Activated CD4-positive, alpha-beta memory T cell treated with anti-CD3 and anti-CD28 coated beads for 36 hours (primary cell): ENCODE data around the gene PDE4D. TPM values are rescaled to one million over a fixed set of nuclear protein-coding genes. Genes with fewer than 3 reads are reported as not detected.
A peak's percentile ranks its signal among the peaks of the same experiment; 100 is the strongest.

Experiments
- CTCF ChIA-PET: fragments of 350-600 bp; sonication (Branson Sonifier 250); formaldehyde crosslinking; loops from one replicate; lab custom pipeline; 2021; ENCODE audit warnings: antibody characterized with exemption, inconsistent platforms; lab: Charles Lee
- POLR2A ChIA-PET: fragments of 350-600 bp; sonication (Branson Sonifier 250); formaldehyde crosslinking; loops from one replicate; lab custom pipeline; 2021; ENCODE audit warnings: antibody characterized with exemption; lab: Charles Lee
- DNase-seq: peaks from one replicate; pipeline ENCODE4 v3.0.0-alpha.2; 2020
- H3K27ac Mint-ChIP-seq: one replicate; pipeline ENCODE4 v1.8.0; 2021; ENCODE audit warnings: mixed read lengths
- H3K27me3 Mint-ChIP-seq: one replicate; pipeline ENCODE4 v1.8.0; 2021; ENCODE audit warnings: mixed read lengths
- H3K36me3 Mint-ChIP-seq: one replicate; pipeline ENCODE4 v1.8.0; 2021; ENCODE audit warnings: mixed read lengths
- H3K4me1 Mint-ChIP-seq: one replicate; pipeline ENCODE4 v1.8.0; 2021; ENCODE audit warnings: low read depth, mixed read lengths
- H3K4me3 Mint-ChIP-seq: one replicate; pipeline ENCODE4 v1.8.0; 2021; ENCODE audit warnings: mild to moderate bottlenecking, mixed read lengths
- H3K9me3 Mint-ChIP-seq: one replicate; pipeline ENCODE4 v1.8.0; 2021; ENCODE audit warnings: mixed read lengths
- intact Hi-C: fragments of 100-400 bp; cut with micrococcal nuclease; formaldehyde crosslinking; loops from one replicate; pipeline ENCODE4 v1.15.1; 2023
- total RNA-seq, 2 experiments: library from RNA; stranded (reverse); gene quantifications; one replicate each; pipeline ENCODE4 v1.2.3, GENCODE V29; 2021

Gene PDE4D
- total RNA-seq, 2 experiments from 2014 or later = 49.3 to 50.8 TPM

GRCh38 chr5:58985759-58986158 is 907.8 kb downstream of the PDE4D start:
- CTCF ChIA-PET = interaction anchor here (1.1 kb wide), 2 partner anchors 100 to 187 kb away, joined by 4 read pairs; no protein-coding TSS in a partner anchor
- H3K36me3 Mint-ChIP-seq = peaks cover 59% of the 10 kb centered on the region
- POLR2A ChIA-PET = no interaction called here
- H3K27me3 Mint-ChIP-seq = no peaks in the 10 kb centered on the region
- no peaks in the 10 kb centered on the region for H3K9me3 Mint-ChIP-seq
- no peak overlapping the region for H3K4me3 Mint-ChIP-seq
- H3K4me1 Mint-ChIP-seq = no peaks in the 10 kb centered on the region
- intact Hi-C loops = no loop called here
- H3K27ac Mint-ChIP-seq = peak overlapping the region; percentile 20
- DNase-seq = no peak

GRCh38 chr5:58985311-58985710 is 908.2 kb downstream of the PDE4D start:
- ChIA-PET POLR2A (no interaction called here), CTCF (interaction anchor here (1.1 to 1.2 kb wide), 3 partner anchors 19 to 188 kb away, joined by 3 to 4 read pairs (median 4); no protein-coding TSS in a partner anchor)
- H3K36me3 Mint-ChIP-seq = peaks cover 63% of the 10 kb centered on the region
- no peak overlapping the region for H3K4me3 Mint-ChIP-seq
- no peaks in the 10 kb centered on the region for H3K9me3 Mint-ChIP-seq
- no peak for DNase-seq
- no peaks in the 10 kb centered on the region for H3K4me1 Mint-ChIP-seq
- H3K27me3 Mint-ChIP-seq = no peaks in the 10 kb centered on the region
- no peak overlapping the region for H3K27ac Mint-ChIP-seq
- intact Hi-C loops = no loop called here

DNA sequence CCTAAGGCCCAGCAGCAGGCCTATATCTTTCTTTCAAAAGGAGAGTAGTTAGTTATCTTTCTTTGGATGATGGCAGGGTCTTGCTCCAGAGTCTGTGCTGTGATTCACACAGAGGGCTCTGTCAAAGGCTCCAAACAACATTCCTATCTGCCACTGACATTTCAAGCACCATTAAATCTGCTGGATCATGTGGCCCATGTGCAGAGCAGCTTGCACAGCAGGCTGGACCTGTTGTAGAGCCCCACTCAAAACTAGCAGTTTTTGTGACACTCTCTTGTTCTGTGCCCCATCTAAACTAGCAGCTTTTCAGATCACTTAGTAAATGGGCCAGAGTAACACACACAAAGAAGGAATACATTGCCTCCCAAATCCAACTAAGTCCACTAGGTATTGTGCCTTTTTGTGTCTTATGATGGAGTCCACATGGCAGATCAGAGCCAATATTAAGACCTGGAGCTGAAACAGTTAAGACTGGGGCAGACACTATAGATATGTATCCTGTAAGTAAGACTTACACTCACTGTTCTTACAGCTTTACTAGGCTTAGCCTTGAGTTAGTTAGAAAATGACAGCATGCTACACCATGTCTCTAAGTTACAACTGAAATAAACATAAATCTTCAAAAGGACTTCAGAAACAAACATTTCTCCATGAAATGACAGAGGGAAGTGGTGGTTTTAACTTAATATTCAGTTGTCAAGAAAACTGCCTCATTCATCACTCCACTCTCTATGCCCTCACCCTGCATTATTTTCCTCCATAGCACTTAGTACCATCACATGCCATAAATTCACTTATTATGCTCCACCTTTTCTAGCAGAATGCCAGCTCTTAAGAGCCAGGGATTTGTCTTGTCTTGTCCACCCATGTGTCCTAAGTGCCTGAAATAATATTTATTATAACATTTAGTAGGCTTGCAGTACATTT is 909.7 kb downstream of the PDE4D start:
- peaks cover 56% of the 10 kb centered on the region for H3K36me3 Mint-ChIP-seq
- ChIA-PET POLR2A (no interaction called here), CTCF (interaction anchor here (0.6 to 1.2 kb wide), 4 partner anchors 13 to 225 kb away, joined by 3 to 4 read pairs (median 3); no protein-coding TSS in a partner anchor)
- DNase-seq = no peak
- no peaks in the 10 kb centered on the region for H3K27me3 Mint-ChIP-seq
- H3K4me1 Mint-ChIP-seq = no peaks in the 10 kb centered on the region
- H3K9me3 Mint-ChIP-seq = no peaks in the 10 kb centered on the region
- no peak overlapping the region for H3K4me3 Mint-ChIP-seq
- intact Hi-C loops = no loop called here
- no peak overlapping the region for H3K27ac Mint-ChIP-seq

DNA sequence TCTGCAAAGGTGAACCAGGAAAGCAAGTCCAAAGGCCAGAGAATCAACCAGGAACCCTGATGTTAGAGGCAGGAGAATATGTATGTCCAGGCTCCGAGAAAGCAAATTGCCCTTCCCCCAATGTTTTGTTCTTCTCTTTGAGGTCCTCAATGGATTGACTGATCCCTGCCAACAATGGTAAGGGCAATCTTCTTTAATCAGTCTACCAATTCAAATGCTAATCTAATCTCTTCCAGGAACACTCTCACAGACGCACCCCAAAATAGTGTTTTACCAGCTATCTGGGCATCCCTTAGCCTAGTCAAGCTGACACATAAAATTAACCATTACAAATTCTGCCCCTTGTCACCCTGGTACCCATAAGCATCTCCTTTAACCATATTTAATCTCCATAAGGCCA is 912.6 kb downstream of the PDE4D start:
- Mint-ChIP-seq H3K4me3 (no peak overlapping the region), H3K4me1 (no peaks in the 10 kb centered on the region), H3K27ac (no peak overlapping the region), H3K27me3 (no peaks in the 10 kb centered on the region), H3K36me3 (peaks cover 56% of the 10 kb centered on the region), H3K9me3 (no peaks in the 10 kb centered on the region)
- DNase-seq = no peak
- POLR2A ChIA-PET = no interaction called here
- intact Hi-C loops = no loop called here
- CTCF ChIA-PET = no interaction called here

GRCh38 chr5:58979090-58979489 is 914.4 kb downstream of the PDE4D start:
- H3K27me3 Mint-ChIP-seq = no peaks in the 10 kb centered on the region
- H3K36me3 Mint-ChIP-seq = peaks cover 60% of the 10 kb centered on the region
- no peaks in the 10 kb centered on the region for H3K9me3 Mint-ChIP-seq
- H3K27ac Mint-ChIP-seq = no peak overlapping the region
- H3K4me3 Mint-ChIP-seq = no peak overlapping the region
- ChIA-PET CTCF (no interaction called here), POLR2A (no interaction called here)
- intact Hi-C loops = no loop called here
- H3K4me1 Mint-ChIP-seq = no peaks in the 10 kb centered on the region
- DNase-seq = no peak

DNA sequence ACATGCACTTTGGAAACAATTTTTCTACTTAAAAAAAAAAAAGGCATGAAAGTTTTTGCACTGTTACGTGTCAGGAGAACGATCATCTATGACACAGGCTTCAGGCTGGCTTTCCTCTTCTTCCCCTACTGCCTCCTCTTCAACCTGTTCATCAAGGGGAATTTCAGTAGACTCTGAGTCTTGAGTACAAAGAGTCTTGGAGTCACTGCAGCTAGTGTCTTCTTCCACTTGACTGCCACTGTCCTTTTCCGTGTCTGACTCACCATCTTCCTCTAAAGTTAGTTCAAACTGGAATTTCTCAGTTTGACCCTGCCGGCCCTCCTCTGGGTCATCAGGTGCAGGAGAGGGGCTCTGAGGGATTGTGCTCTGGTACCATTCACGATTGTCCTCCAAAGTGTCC is 918.9 kb downstream of the PDE4D start:
- Mint-ChIP-seq H3K4me3 (no peak overlapping the region), H3K4me1 (peaks cover 20% of the 10 kb centered on the region), H3K36me3 (peaks cover 42% of the 10 kb centered on the region), H3K9me3 (no peaks in the 10 kb centered on the region), H3K27ac (no peak overlapping the region), H3K27me3 (no peaks in the 10 kb centered on the region)
- intact Hi-C loops = no loop called here
- ChIA-PET CTCF (interaction anchor here (1.1 to 1.4 kb wide), 2 partner anchors 88 to 213 kb away, joined by 3 to 4 read pairs; no protein-coding TSS in a partner anchor), POLR2A (no interaction called here)
- no peak for DNase-seq

DNA sequence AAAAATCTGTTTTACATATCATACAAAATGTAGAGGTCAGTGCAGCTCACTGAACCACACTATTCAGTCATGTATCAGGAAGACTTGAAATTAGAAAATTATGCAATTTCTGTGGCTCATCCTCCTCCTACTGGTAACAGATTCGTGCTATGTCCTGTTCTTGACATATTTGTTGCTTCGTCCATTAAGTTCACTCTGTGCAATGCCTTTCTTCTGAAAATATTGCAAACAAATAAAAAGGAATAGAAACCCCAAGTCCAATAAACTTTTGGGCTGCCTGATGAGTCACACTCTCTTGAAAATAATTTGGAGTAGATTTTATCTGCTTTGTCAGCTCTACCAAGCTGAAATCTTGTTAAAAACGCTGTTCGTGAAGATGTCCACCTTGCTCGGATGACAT is 919.4 kb downstream of the PDE4D start:
- no peak overlapping the region for H3K4me3 Mint-ChIP-seq
- peaks cover 40% of the 10 kb centered on the region for H3K36me3 Mint-ChIP-seq
- ChIA-PET CTCF (interaction anchor here (1.1 kb wide), 1 partner anchor 214 kb away, joined by 3 read pairs; no protein-coding TSS in a partner anchor), POLR2A (no interaction called here)
- intact Hi-C loops = no loop called here
- no peak for DNase-seq
- H3K27me3 Mint-ChIP-seq = no peaks in the 10 kb centered on the region
- H3K4me1 Mint-ChIP-seq = peaks cover 25% of the 10 kb centered on the region
- H3K27ac Mint-ChIP-seq = no peak overlapping the region
- no peaks in the 10 kb centered on the region for H3K9me3 Mint-ChIP-seq

DNA sequence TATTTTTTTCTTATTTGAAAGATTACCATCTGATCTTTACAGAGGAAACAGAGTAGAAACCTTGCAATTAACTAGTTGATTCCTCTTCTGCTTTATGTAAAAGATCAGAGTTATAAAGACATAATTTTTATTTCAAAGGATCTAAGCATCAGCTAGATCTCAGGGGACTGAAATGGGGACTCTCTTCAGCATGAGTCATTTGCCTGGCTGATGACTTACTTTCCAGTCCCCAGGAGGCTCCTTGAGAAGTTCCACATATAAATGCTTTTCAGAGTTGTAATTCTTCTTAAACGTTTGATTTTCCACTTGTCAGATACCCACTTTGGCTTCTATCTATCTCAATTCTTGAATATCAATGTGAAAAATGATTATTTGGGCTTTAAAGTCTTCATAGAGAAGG is 921.2 kb downstream of the PDE4D start:
- H3K36me3 Mint-ChIP-seq = peaks cover 34% of the 10 kb centered on the region
- CTCF ChIA-PET = no interaction called here
- H3K4me3 Mint-ChIP-seq = no peak overlapping the region
- POLR2A ChIA-PET = no interaction called here
- intact Hi-C loops = no loop called here
- no peak overlapping the region for H3K27ac Mint-ChIP-seq
- H3K9me3 Mint-ChIP-seq = no peaks in the 10 kb centered on the region
- no peak for DNase-seq
- no peaks in the 10 kb centered on the region for H3K27me3 Mint-ChIP-seq
- peaks cover 26% of the 10 kb centered on the region for H3K4me1 Mint-ChIP-seq

GRCh38 chr5:58970766-58971165 is 922.8 kb downstream of the PDE4D start:
- Mint-ChIP-seq H3K27ac (no peak overlapping the region), H3K36me3 (peaks cover 22% of the 10 kb centered on the region), H3K4me1 (peaks cover 26% of the 10 kb centered on the region), H3K9me3 (no peaks in the 10 kb centered on the region), H3K4me3 (no peak overlapping the region), H3K27me3 (no peaks in the 10 kb centered on the region)
- intact Hi-C loops = no loop called here
- ChIA-PET CTCF (interaction anchor here (0.6 to 1.3 kb wide), 4 partner anchors 13 to 954 kb away, joined by 3 to 6 read pairs (median 3); no protein-coding TSS in a partner anchor), POLR2A (no interaction called here)
- no peak for DNase-seq

GRCh38 chr5:58969795-58970194 is 923.7 kb downstream of the PDE4D start:
- peaks cover 15% of the 10 kb centered on the region for H3K36me3 Mint-ChIP-seq
- intact Hi-C loops = loop anchor here (2.0 to 5.0 kb wide), 3 partner anchors 42 to 79 kb away; no protein-coding TSS in a partner anchor
- H3K4me3 Mint-ChIP-seq = no peak overlapping the region
- ChIA-PET CTCF (interaction anchor here (1.1 to 2.0 kb wide), 3 partner anchors 63 to 83 kb away, joined by 3 to 10 read pairs (median 8); no protein-coding TSS in a partner anchor), POLR2A (interaction anchor here (1.0 kb wide), 1 partner anchor 79 kb away, joined by 4 read pairs; no protein-coding TSS in a partner anchor)
- no peaks in the 10 kb centered on the region for H3K27me3 Mint-ChIP-seq
- H3K27ac Mint-ChIP-seq = no peak overlapping the region
- no peak for DNase-seq
- H3K9me3 Mint-ChIP-seq = no peaks in the 10 kb centered on the region
- H3K4me1 Mint-ChIP-seq = peaks cover 26% of the 10 kb centered on the region

- intact Hi-C loops = loop anchor here (2.0 to 5.0 kb wide), 3 partner anchors 42 to 78 kb away; no protein-coding TSS in a partner anchor
- Mint-ChIP-seq H3K9me3 (no peaks in the 10 kb centered on the region), H3K27ac (no peak overlapping the region), H3K36me3 (peaks cover 12% of the 10 kb centered on the region), H3K4me1 (peaks cover 26% of the 10 kb centered on the region), H3K27me3 (no peaks in the 10 kb centered on the region), H3K4me3 (no peak overlapping the region)
- no peak for DNase-seq
- CTCF ChIA-PET = interaction anchor here (0.7 to 2.0 kb wide), 4 partner anchors 64 to 205 kb away, joined by 3 to 10 read pairs (median 6); no protein-coding TSS in a partner anchor
- POLR2A ChIA-PET = interaction anchor here (1.0 kb wide), 1 partner anchor 78 kb away, joined by 4 read pairs; no protein-coding TSS in a partner anchor
Observed at GRCh38 chr5:58969253-58969652, 924.3 kb downstream of the PDE4D start.

DNA sequence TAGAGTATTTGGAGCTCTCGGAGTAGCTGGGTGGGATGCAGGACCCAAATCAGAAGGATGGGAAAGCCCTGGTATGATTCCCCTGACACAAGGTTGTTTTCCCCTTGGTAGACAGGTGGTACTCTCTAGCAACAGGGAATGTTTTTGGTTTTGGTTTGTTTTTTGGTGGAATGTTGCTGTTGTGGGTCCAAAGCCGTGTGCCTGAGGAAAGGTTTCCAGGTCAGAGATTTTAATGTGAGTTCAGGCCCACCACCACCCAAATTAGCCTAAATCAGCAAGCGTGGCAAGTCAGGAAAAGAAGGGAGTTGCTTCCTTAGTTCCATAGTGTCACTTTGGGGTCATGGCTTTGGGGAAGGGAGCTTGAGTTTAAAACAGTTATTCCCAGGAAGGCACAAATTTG is 925.2 kb downstream of the PDE4D start:
- H3K9me3 Mint-ChIP-seq = no peaks in the 10 kb centered on the region
- intact Hi-C loops = loop anchor here (2.0 to 5.0 kb wide), 3 partner anchors 41 to 78 kb away; no protein-coding TSS in a partner anchor
- H3K4me1 Mint-ChIP-seq = peaks cover 26% of the 10 kb centered on the region
- ChIA-PET POLR2A (no interaction called here), CTCF (interaction anchor here (1.1 to 2.0 kb wide), 3 partner anchors 65 to 82 kb away, joined by 3 to 10 read pairs (median 8); no protein-coding TSS in a partner anchor)
- peaks cover 5% of the 10 kb centered on the region for H3K36me3 Mint-ChIP-seq
- no peak overlapping the region for H3K27ac Mint-ChIP-seq
- no peak for DNase-seq
- H3K27me3 Mint-ChIP-seq = no peaks in the 10 kb centered on the region
- no peak overlapping the region for H3K4me3 Mint-ChIP-seq
